OCI-LY1 (cell line): Measurements from ENCODE around the gene HM13.
"Not testable (repeated sequence)": the region's sequence is repeated elsewhere in the genome, so short reads cannot be mapped to it uniquely, and the experiment has no call there.

ENCODE experiments used
- EZH2 ChIP-seq: fragments of 200-600 bp; sonication (generic), shearing (Covaris generic); IDR thresholded peaks from 2 replicates; pipeline ENCODE4 v1.8.0; 2017; ENCODE audit warnings: borderline replicate concordance, mixed run types, mild to moderate bottlenecking, antibody characterized with exemption, low read length, moderate library complexity, mixed read lengths
- TF ChIP-seq, protein P1 (sequence below): fragments of 200-600 bp; sonication (generic), shearing (Covaris generic); IDR thresholded peaks from 2 replicates; pipeline ENCODE4 v1.5.1; 2017; ENCODE audit warnings: mild to moderate bottlenecking, antibody characterized with exemption, low read length, moderate library complexity, mixed read lengths

GRCh38 chr20:31502884-31503673, 11.2 kb upstream of the HM13 start:
- TF ChIP-seq, protein P1, sequence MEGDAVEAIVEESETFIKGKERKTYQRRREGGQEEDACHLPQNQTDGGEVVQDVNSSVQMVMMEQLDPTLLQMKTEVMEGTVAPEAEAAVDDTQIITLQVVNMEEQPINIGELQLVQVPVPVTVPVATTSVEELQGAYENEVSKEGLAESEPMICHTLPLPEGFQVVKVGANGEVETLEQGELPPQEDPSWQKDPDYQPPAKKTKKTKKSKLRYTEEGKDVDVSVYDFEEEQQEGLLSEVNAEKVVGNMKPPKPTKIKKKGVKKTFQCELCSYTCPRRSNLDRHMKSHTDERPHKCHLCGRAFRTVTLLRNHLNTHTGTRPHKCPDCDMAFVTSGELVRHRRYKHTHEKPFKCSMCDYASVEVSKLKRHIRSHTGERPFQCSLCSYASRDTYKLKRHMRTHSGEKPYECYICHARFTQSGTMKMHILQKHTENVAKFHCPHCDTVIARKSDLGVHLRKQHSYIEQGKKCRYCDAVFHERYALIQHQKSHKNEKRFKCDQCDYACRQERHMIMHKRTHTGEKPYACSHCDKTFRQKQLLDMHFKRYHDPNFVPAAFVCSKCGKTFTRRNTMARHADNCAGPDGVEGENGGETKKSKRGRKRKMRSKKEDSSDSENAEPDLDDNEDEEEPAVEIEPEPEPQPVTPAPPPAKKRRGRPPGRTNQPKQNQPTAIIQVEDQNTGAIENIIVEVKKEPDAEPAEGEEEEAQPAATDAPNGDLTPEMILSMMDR = peak; percentile 91
- TF ChIP-seq EZH2 = not testable (repeated sequence)
